ENCODE data around the gene TEX22. TPM values are rescaled to one million over a fixed set of nuclear protein-coding genes. Genes with fewer than 3 reads are reported as not detected.

The TEX22 gene
- total RNA-seq, 1 experiment from 2014 or later = not detected

GRCh38 chr14:105384041-105384557 lies 14.2 kb upstream of the TEX22 start:
- DNase-seq (ENCODE audit: low read depth) = no peak

- DNase-seq (ENCODE audit: low read depth) = no peak
These were observed 13.6 kb upstream of the TEX22 start for GRCh38 chr14:105384605-105385321.

- DNase-seq (ENCODE audit: low read depth) = no peak
These were observed 13.1 kb upstream of the TEX22 start for GRCh38 chr14:105385322-105385637.

GRCh38 chr14:105385698-105386365 lies 12.5 kb upstream of the TEX22 start:
- no peak for DNase-seq (ENCODE audit: low read depth)

GRCh38 chr14:105386581-105387529 lies 11.5 kb upstream of the TEX22 start:
- DNase-seq (ENCODE audit: low read depth) = no peak

- no peak for DNase-seq (ENCODE audit: low read depth)
These were observed 10.8 kb upstream of the TEX22 start for GRCh38 chr14:105387530-105387922.

- no peak for DNase-seq (ENCODE audit: low read depth)
These were observed 10.0 kb upstream of the TEX22 start for GRCh38 chr14:105388110-105388951.

- DNase-seq (ENCODE audit: low read depth) = no peak
These were observed 9.4 kb upstream of the TEX22 start for GRCh38 chr14:105388976-105389375.

GRCh38 chr14:105389534-105389933 lies 8.8 kb upstream of the TEX22 start:
- no peak for DNase-seq (ENCODE audit: low read depth)

GRCh38 chr14:105389976-105390848 lies 8.1 kb upstream of the TEX22 start:
- DNase-seq (ENCODE audit: low read depth) = no peak

- no peak for DNase-seq (ENCODE audit: low read depth)
These were observed 7.4 kb upstream of the TEX22 start for GRCh38 chr14:105390849-105391500.

- DNase-seq (ENCODE audit: low read depth) = no peak
These were observed 6.8 kb upstream of the TEX22 start for GRCh38 chr14:105391541-105391940.

GRCh38 chr14:105392131-105393090 lies 5.9 kb upstream of the TEX22 start:
- no peak for DNase-seq (ENCODE audit: low read depth)

GRCh38 chr14:105393151-105393550 lies 5.2 kb upstream of the TEX22 start:
- DNase-seq (ENCODE audit: low read depth) = no peak

GRCh38 chr14:105394714-105395537 lies 3.4 kb upstream of the TEX22 start:
- no peak for DNase-seq (ENCODE audit: low read depth)

- DNase-seq (ENCODE audit: low read depth) = no peak
These were observed 2.8 kb upstream of the TEX22 start for GRCh38 chr14:105395538-105395854.

- no peak for DNase-seq (ENCODE audit: low read depth)
These were observed 897 bp upstream of the TEX22 start for GRCh38 chr14:105397350-105397931.

Data from RPMI7951 (cell line).